ENCODE measurements around the gene OTUB2. TPM values are rescaled to one million over a fixed set of nuclear protein-coding genes. Genes with fewer than 3 reads are reported as not detected.
A peak's percentile ranks its signal among the peaks of the same experiment; 100 is the strongest.

The OTUB2 gene
- total RNA-seq, 4 donors from 2014 or later = 0.42 to 0.63 (median 0.52) TPM; not detected in 1

- no peaks in the 10 kb centered on the region for H3K9me3 ChIP-seq
- TF ChIP-seq POLR2A (IDR thresholded peaks at IDR 0.05; ENCODE audit: low read depth) (no peak), CTCF (IDR thresholded peaks at IDR 0.05) (no peak), POLR2AphosphoS5 (IDR thresholded peaks at IDR 0.05) (no peak), EP300 (IDR thresholded peaks at IDR 0.05) (no peak)
- H3K4me3 ChIP-seq = no peak overlapping the region
- intact Hi-C loops (cut with DNase I) = no loop called here
- no peak for DNase-seq (ENCODE audit: extremely low spot score)
- H3K36me3 ChIP-seq = no peaks in the 10 kb centered on the region
- peak overlapping the region in 2 of 4 donors; percentile 36 to 58 for H3K27ac ChIP-seq (replicated peaks in 1 of 4)
- peaks cover 14 to 27% (median 23%) of the 10 kb centered on the region in 4 donors for H3K4me1 ChIP-seq
- peaks cover 0 to 3% (median 0%) of the 10 kb centered on the region in 4 donors for H3K27me3 ChIP-seq
- WGBS = 78% methylated on average over 7 of the region's 13 CpGs
Observed at GRCh38 chr14:94001016-94001415, 25.1 kb upstream of the OTUB2 start.

- Histone ChIP-seq H3K9me3 (no peaks in the 10 kb centered on the region), H3K27me3 (peaks cover 0 to 3% (median 0%) of the 10 kb centered on the region in 4 donors), H3K27ac (replicated peaks in 1 of 4) (peak overlapping the region in 2 of 4 donors; percentile 36 to 58), H3K4me3 (peak overlapping the region in 1 of 4 donors; percentile 13), H3K4me1 (peaks cover 7 to 20% (median 16%) of the 10 kb centered on the region in 4 donors), H3K36me3 (no peaks in the 10 kb centered on the region)
- intact Hi-C loops (cut with DNase I) = loop anchor here (2.0 kb wide), 1 partner anchor 63 kb away; no protein-coding TSS in a partner anchor
- no peak for DNase-seq (ENCODE audit: extremely low spot score)
- 47% methylated on average over 25 of the region's 26 CpGs for WGBS
- TF ChIP-seq EP300 (IDR thresholded peaks at IDR 0.05) (no peak), POLR2A (IDR thresholded peaks at IDR 0.05; ENCODE audit: low read depth) (no peak), POLR2AphosphoS5 (IDR thresholded peaks at IDR 0.05) (peak in 1 of 2 donors; percentile 56), CTCF (IDR thresholded peaks at IDR 0.05) (peak in 2 of 3 experiments; percentile 96 to 98)
Observed at GRCh38 chr14:94001501-94002396, 24.4 kb upstream of the OTUB2 start.

- Histone ChIP-seq H3K4me1 (peaks cover 0 to 14% (median 13%) of the 10 kb centered on the region in 4 donors), H3K9me3 (no peaks in the 10 kb centered on the region), H3K4me3 (no peak overlapping the region), H3K36me3 (no peaks in the 10 kb centered on the region), H3K27ac (replicated peaks in 1 of 4) (no peak overlapping the region), H3K27me3 (peaks cover 0 to 3% (median 0%) of the 10 kb centered on the region in 4 donors)
- 73% methylated on average over 4 of the region's 4 CpGs for WGBS
- intact Hi-C loops (cut with DNase I) = loop anchor here (2.0 kb wide), 1 partner anchor 65 kb away; no protein-coding TSS in a partner anchor
- TF ChIP-seq POLR2AphosphoS5 (IDR thresholded peaks at IDR 0.05) (no peak), POLR2A (IDR thresholded peaks at IDR 0.05; ENCODE audit: low read depth) (no peak), CTCF (IDR thresholded peaks at IDR 0.05) (no peak), EP300 (IDR thresholded peaks at IDR 0.05) (no peak)
- DNase-seq (ENCODE audit: extremely low spot score) = no peak
Observed at GRCh38 chr14:94003397-94003796, 22.7 kb upstream of the OTUB2 start.

GRCh38 chr14:94004015-94004414 lies 22.1 kb upstream of the OTUB2 start:
- Histone ChIP-seq H3K36me3 (no peaks in the 10 kb centered on the region), H3K4me1 (peaks cover 0 to 14% (median 13%) of the 10 kb centered on the region in 4 donors), H3K9me3 (no peaks in the 10 kb centered on the region), H3K27ac (replicated peaks in 1 of 4) (no peak overlapping the region), H3K4me3 (no peak overlapping the region), H3K27me3 (peaks cover 0 to 3% (median 0%) of the 10 kb centered on the region in 4 donors)
- TF ChIP-seq POLR2A (IDR thresholded peaks at IDR 0.05; ENCODE audit: low read depth) (no peak), CTCF (IDR thresholded peaks at IDR 0.05) (no peak), EP300 (IDR thresholded peaks at IDR 0.05) (no peak), POLR2AphosphoS5 (IDR thresholded peaks at IDR 0.05) (no peak)
- intact Hi-C loops (cut with DNase I) = no loop called here
- no peak for DNase-seq (ENCODE audit: extremely low spot score)
- WGBS = 70% methylated on average over 4 of the region's 8 CpGs
